Fibroblast of the conjunctiva (primary cell): ENCODE results near the gene MBD2.
"Not testable (repeated sequence)": the region's sequence is repeated elsewhere in the genome, so short reads cannot be mapped to it uniquely, and the experiment has no call there.

Source experiments
- DNase-seq: peaks from one replicate; pipeline ENCODE4 v3.0.0-alpha.2; 2010; ENCODE audit warnings: low read depth

MBD2 gene

DNA sequence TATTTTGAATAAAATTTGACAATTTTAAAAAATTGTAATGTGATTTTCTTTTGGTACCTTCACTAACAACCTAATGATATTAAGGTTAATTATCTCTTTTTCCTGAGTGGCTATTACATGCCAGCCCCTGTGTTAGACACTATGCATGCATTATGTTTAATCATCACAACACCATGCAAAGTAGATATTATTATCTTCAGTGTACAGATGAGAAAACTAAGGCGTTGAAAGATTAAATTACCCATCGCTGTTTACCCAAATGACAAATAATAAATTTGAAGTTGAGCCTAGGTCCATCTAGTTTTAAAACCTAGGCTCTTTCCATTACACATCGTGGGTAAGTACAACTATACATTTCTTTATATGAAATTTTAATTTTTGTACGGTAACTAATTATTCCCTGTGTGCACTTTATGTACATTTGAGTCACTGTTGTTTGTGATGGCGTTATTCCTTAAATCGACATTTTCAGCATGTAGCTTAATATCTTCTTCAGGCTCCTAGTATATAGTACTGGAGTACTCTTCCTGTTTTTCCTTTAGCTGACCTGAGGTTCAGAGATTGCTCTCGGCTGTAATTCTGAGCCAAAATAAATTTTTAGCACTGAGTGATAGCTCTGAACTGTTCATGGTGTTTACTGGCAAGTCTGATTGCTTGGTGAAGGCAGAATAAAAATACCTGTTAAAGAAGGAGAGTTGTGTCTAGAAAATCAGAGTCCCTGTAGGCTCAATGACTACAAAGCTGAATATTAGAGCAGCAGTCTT lies 13.9 kb upstream of the MBD2 start:
- DNase-seq, result no peak

DNA sequence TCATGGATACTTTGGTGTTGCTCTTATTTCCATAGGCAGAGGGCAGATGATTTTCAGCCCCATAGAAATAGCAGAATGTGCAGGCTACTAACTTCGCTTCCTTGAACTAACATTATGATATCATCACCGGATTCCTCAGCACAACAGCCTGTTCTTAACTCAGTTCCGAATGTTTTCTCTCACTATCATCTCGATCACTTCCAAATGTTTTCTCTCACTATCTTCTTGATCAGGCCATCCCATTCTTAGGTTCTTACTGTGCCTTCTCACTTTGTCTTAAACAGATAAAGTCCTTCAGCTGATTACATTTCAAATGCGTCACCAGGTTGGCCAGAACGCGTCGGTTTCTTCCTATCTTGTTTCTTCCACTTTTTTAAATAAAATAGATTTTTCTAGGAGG lies 11.4 kb upstream of the MBD2 start:
- DNase-seq, result no peak

DNA sequence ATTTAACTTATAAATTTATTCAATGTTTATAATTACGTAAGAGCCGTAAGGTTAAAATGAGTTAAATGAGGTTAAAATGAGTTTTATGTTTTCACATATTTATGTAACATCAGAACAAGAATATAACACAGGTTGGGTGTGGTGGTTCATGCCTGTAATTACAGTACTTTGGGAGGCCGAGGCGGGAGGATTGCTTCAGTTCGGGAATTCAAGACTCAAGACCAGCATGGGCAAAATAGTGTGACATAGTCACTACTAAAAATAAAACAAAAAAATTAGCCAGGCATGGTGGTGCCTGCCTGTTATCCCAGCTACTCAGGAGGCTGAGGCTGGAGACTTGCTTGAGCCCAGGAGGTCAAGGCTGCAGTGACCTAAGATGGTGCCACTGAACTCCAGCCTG lies 9.3 kb upstream of the MBD2 start:
- DNase-seq, result no peak

DNA sequence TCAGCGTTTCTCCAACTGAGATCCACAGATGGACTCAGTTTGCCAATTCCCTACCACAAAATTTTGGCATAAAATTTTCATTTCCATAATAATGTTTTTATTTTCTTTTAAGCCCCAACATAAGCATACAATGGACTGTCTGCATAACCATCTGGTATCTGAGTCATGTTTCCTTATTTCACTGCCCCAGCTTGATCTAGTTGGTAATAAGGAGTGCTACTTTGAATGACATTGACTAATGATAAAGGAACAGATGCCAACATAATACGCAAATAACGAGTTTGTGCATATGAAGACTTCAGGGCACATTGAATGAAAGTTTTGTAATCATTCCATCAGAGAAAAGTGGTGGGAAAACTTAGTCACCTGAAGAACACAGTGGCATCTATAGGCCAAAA lies 8.8 kb upstream of the MBD2 start:
- DNase-seq, result no peak

DNA sequence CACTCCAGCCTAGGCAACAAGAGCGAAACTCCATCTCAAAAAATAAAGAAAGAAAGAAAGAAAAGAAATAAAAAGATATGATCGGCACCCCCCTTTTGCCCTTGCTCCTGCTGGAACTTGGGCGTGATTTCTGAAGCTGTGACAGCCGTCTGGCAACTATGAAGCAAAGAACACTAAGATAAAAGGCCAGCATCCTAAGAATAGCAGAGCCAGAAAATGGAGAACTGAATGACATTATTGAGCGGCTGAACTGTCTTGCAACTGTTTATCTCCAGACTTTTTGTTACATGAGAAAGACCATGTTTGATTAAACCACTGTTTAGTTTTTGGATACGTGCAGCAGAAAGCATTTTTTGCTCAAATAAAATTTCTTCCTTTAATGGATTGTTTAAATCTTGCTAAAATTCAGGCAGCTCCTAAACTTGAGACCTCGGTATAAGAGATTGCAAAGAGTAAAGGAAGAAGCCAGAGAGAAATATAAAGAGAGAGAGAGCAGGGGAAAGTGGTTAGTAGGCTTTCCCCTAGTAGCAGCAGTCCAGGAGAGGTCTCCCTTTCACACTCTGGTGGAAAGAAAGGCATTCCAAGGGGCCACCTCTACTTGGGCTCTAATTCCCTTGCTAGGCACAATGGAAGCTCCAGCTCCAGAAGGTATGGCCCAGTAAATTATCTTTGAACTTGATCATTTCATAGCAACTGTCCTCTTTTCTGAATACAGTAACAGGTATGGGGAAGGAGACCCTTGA lies 8.2 kb upstream of the MBD2 start:
- DNase-seq, result no peak

DNA sequence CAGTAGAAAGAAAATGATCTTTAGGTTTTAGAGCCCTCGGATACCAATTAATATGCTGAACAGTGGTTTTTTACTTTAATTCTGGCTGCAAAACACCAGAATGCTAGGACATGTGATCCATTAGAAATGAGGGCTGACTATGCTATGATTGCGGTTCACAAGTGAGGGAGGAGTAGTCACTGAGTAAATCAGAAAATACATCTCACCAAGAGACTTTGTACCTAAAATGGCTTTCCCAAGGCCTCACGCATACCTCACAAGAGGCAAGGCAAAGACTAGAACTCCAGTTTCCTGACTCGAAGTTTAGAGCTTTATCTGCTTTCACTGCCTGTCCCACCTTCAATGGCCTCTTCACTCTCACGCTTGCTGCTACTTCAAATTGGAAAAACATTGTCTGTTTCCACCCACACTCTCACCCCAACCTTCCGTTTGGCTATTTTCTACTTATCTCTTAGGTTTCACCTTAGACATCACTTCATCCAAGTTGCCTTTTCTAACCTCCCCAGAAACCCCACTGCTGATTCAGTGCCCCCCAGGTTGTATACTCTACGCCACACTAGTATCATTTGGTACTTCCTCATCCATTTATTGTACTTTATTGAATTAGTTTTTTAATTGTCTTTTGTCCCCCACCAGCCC lies 5.1 kb upstream of the MBD2 start:
- no peak for DNase-seq

DNA sequence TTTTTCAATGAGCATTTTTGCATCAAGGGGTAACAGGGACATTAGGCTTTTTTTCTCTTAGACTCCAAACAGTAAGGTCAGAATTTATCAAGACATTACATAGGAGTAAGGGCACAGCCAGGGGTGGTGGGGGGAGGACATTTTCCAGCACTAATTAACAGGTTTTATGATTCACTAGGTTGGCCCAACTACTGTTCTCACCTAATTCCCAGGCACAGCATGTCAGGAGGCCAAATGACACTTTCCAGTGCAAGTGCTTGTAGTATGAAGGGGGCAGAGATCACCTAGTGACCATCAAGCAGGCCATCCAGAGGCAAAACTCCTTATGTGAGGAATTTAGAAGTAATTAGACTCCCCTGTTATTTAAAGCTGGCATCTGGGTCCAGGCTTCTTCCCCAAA lies 3.9 kb upstream of the MBD2 start:
- no peak for DNase-seq

DNA sequence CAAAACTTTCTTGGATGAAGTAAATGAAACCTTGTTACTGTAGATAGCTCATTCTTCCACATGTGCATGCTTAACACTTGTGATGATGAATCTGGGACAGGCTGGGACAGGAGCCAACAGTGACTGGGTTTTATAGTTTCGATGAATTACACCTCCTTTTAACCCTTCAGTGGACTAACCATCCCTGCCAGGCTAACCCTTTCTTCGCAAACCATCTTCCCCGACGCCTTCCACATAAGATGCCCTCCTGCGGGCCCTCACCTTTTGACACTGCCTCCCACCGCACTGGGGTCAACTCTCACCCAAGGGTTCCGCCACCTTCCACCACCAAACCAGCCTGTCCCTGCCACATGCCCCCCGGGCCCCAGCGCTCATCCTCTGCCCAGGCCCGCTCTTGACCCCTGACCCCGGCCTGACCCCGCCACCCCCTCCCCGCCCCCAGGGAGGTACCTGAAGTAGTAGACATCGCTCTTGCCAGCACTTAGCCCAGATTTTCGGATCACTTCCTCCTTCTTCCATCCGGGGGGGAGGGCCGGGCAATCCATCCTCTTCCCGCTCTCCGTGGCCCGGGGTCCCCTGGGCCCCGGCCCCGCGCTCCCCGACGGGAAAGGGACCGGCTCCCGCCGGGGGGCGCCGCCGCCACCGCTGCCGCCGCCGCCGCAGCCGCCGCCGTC lies 764 bp downstream of the MBD2 start:
- DNase-seq, result peak; percentile 88

DNA sequence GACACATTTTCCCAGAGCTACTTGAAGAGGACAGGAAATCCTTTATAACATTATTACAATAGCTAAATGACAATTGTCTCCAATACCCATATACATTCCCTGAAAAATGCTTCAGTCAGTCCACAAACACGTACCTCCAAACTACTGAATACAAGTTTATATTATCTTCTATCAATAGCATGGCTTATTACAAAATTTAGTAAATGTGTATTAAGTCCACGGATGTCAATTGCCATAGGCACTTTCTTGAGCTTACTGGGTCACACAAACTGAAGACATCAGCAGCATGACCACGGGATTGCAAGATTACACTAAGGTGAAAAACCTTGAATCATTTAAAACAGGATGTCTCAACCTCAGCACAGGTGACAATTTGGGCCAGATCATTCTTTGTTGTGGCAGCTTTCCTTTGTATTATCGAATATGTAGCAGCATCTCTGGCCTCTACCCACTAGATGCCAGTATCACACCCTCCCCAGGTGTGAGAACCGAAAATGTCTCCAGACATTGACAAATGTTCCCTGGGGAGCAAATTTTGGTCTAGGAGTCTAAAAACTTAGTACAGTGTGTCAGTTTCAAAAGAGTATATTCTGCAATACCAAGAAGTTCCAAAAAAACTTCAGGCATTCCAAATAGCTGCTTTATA lies 1.4 kb downstream of the MBD2 start:
- DNase-seq, result no peak

DNA sequence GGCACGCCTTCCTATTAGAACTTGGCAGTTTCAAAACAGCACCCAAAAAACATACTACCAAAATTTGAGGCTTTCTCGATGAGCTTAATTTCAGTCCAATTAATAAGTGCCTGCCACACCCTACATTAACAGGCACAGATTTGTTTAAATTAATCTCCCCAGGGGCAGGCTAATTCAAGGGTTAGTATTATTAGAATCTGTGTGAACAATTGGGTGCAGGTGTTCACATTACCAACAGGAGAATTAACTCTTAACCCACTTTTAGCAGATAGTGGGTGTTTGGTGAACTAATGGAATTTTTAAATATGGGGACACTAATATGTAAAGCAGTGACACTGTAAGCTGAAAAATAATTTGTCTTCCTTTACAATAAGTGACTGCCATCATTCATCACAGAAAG lies 4.1 kb downstream of the MBD2 start:
- DNase-seq, result no peak

DNA sequence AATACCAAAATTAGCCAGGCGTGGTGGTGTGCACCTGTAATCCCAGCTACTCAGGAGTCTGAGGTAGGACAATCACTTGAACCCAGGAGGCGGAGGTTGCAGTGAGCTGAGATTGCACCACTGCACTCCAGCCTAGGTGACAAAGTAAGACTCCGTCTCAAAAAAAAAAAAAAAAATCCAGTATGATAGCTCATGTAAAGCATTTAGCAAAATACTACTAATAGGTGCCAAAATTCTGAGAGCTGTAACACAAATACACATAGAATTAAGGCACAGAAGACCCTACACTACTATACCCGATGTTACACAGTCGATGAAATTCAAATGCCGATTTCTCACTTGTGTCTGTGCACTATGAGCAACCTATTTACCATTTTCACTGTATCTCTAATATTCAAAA lies 5.7 kb downstream of the MBD2 start:
- not testable (repeated sequence) for DNase-seq

DNA sequence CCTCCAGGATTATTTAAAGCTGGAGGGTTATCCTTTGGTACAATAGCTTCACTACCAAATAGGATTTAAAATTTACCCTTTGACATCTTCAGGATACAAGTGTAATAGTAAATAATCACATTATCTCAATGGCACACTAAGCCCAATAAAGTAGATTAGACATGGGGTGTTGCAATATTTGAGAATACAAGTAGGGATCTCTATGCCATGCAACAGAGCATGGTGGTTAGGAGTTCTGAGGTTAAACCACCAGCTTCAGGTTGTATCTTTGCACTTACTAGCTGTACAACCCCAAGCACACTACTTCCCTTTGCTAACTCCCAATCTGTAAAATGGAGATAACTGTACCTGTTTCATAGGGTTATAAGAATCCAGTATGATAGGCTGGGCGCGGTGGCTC lies 6.2 kb downstream of the MBD2 start:
- DNase-seq, result no peak

DNA sequence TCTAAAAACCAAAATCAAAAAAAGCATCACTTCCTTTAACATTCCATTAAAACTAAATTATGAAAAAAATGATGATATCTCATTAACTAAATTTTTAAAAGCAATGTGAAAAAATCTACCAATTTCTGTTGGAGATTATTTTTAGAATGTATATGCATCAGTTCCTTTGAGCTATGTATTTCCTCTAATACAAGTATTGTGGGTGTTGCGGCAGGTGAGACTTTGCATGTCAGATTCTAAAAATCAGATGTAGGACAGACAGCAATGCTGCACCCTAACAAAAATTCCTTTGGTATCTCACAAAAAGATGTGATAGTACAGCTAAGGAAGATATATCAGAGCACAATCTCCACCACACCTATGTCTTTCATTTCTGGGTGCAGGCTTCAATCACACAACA lies 6.8 kb downstream of the MBD2 start:
- DNase-seq, result no peak

DNA sequence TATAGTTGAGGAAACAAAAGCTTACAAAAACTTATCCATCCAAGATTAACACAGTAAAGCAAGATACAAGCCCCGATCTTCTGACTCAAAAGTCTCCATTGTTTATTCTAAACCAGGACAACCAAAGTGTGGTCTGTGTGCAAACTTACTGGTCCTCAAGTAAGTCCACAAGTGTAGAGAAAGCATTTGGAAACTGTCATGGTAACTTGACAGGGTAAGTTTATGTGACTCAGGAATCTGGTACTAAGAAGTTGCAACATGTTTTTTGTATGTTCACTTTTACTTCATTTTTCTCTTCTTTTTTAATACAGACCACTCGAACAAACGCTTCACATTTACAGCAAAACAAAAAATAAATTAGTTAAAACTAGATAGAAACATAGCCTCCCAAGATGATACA lies 9.4 kb downstream of the MBD2 start:
- DNase-seq, result peak; percentile 18

DNA sequence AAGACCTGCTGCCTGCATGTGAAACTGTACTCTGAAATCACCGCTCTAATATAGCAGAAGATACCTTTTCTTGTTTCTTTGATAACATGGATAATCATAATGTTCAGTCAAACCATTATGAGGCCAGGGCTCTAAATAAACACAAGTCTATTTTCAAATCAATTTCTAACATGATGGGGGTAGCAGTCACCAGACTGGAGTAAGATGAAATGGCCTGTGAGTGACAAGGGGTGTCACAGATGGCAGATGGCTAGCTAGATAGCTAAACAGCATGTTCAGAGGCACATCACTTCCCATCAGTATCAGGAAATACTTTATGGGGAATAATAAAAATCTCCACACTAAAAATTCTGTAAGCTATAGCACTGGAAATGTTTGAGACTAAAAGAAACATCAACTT lies 14.0 kb downstream of the MBD2 start:
- DNase-seq, result no peak

DNA sequence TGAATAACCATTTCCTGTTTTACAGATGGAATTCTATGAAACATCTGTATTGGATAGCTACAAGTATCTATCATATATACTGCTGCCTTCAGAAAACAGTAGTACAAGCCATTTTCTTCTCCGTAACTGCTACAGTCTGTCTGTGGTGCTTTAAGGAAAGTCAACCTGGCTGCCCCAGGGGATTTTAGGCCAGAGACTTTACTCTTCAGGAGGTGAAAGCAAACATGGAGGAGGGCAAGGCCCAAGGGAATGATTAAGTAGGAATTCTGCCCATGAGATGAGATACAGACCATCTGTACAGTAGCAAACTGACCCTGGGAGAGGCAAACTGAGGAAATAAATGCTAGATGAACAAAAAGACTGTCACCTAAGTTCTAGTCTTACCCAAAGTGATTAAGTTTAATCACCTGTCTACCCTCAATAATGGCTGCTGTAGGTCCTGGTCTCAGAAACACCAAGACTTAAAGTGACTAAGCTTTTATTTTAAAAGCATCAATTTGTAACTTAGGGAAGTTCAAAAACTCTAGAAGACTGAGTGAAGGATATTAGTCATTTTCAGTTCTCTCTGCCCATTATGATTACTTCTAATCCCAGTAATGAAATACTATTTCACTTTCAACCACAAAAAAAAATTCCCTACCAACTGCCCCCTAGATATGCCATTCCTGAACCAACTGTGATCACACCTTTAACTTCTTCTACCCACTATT lies 14.8 kb downstream of the MBD2 start:
- DNase-seq, result no peak

DNA sequence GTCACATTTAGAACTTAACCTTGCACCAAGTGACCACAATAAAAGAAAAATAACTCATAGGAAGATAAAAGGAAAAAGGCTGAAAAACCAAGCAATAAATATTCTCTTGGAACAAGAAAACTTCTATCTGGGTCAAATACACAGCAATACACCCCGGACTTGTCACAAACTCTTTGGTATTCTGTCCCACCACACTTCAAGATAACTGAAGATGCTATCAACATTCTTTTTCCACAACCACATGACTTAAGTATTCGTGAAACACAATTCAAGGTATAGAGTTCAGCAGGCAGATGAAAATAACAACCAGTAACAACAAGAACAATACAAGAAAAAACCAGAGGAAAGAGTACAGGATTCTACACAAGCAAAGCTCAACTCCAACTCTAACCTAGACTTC lies 18.0 kb downstream of the MBD2 start:
- no peak for DNase-seq

DNA sequence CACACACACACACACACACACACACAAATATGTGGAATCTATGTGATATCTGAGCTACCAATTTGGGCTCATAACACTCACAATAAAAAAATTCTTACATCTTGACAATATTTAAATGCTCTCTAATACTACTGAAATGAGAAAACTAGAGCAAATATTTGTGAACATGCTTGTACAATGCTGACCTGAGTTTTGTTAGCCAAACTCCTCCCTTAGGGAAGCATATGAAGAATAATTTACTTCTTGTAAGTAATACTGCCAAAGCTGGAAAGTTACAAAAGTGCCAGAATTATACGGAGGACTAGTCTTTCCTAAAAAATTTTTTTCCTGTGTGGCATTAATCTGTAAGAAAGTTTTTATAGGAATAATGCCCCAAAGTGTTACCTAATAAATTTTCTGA lies 18.5 kb downstream of the MBD2 start:
- DNase-seq, result no peak

DNA sequence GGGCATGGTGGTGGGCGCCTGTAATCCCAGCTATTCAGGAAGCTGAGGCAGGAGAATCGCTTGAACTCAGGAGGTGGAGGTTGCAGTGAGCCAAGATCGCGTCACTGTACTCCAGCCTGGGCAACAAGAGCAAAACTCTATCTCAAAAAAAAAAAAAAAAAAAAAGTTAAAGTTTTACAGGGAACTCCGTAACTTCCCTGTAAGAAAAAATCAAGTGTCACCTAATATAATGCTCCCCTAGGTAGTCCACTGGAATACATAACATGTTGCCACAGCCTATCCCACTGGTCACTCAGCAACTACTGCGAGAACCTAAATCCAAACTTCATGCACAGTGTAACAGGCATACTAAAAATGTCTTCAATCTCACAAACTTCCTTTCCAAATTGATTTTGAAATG lies 19.0 kb downstream of the MBD2 start:
- not testable (repeated sequence) for DNase-seq

DNA sequence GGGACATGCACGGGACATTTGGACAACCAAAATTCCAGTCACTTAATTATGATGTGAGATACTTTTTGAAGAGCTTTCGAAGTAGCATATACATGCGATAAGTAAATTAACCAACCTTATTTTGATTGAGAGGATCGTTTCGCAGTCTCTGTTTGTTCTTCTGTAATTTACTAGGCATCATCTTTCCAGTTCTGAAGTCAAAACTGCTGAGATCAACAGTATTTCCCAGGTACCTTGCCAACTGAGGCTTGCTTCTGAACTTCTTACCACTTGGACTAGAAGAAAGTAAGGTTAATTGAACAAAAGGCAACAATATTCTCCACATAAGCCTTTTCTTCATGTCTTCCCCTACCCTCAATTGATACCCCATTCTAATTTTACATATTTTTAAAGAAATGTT lies 19.6 kb downstream of the MBD2 start:
- no peak for DNase-seq

DNA sequence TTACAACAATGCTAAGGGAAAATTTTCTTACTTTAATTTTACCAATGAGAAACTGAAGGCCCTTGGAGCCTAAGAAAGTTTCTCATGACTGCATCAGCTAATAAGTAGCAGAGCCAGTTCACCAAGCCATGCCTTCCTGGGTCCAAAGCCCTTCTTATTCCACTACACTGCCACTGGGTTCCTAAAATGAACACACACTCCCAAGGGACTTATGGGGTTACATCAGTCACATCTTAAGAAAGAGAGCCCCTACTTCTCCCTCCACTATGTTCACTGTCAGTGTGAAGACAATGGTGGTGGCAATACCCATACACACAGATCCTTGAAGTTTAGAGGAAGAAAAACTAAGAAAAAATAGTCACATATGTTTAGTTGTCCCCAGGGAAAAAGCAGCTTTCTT lies 20.6 kb downstream of the MBD2 start:
- DNase-seq, result no peak

DNA sequence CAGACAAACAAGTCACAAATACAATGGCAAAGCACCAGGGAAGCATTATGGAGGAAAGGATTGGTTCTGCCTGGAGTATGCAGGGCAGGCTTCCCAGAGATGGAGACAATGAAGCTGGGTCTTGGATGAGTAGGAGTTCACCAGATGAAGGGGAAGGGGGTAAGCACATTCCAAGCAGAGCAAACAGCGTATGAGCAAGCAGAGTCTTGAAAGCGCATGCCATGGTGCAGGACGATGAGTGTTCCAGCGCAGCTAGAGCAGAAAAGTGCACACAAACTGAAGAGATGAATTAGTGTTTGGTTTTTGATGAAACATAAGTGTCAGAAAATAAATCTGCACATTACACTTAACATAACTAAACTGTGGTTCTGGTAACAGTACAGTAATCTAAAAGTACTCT lies 21.6 kb downstream of the MBD2 start:
- DNase-seq, result no peak
